Measurements from ENCODE around the gene DMRTC2.

GRCh38 chr19:41888926-41889325 is 44.1 kb downstream of the DMRTC2 start:
- TF ChIP-seq CTCF (conservative IDR thresholded peaks at IDR 0.05 in 1 of 2, IDR thresholded peaks at IDR 0.05 in 1 of 2; ENCODE audit: extremely low read depth in 1 of 2, insufficient read depth in 1 of 2, low read depth in 1 of 2, low read length in 2 of 2) = no peak
- no peak for TF ChIP-seq EZH2 (IDR thresholded peaks at IDR 0.05; ENCODE audit: borderline replicate concordance, low read length)

Measured in mammary epithelial cell (primary cell).